SU-DHL-6 (cell line): Measurements from ENCODE around the gene HBE1.

Experiments
- H2AFZ ChIP-seq: fragments of 200-600 bp; sonication (generic); 2 replicates; pipeline ENCODE4 v1.6.1; 2014; ENCODE audit warnings: low read depth, mild to moderate bottlenecking, moderate library complexity, mixed read lengths, antibody characterized with exemption, low read length; ENCODE audit not compliant: severe bottlenecking
- H3F3A ChIP-seq: fragments of 200-600 bp; shearing (Covaris generic); 2 replicates; pipeline ENCODE4 v1.6.0; 2016; ENCODE audit warnings: antibody characterized with exemption, mild to moderate bottlenecking; ENCODE audit not compliant: insufficient read depth
- H3K27ac ChIP-seq: fragments of 200-600 bp; sonication (generic); 2 replicates; pipeline ENCODE4 v1.5.1; 2016; ENCODE audit warnings: low read depth, mild to moderate bottlenecking, low read length, moderate library complexity, mixed read lengths
- H3K27me3 ChIP-seq: fragments of 200-600 bp; sonication (generic), shearing (Covaris generic); 2 replicates; pipeline ENCODE4 v1.6.0; 2014; ENCODE audit warnings: mild to moderate bottlenecking, low read length
- H3K36me3 ChIP-seq: fragments of 200-600 bp; sonication (generic); 2 replicates; pipeline ENCODE4 v1.6.1; 2014; ENCODE audit warnings: mild to moderate bottlenecking, low read length, mixed read lengths
- H3K4me2 ChIP-seq: fragments of 300-600, 200-600 bp; shearing (Covaris generic), sonication (generic); 2 replicates; pipeline ENCODE4 v1.6.0; 2014; ENCODE audit warnings: low read length, low read depth, mild to moderate bottlenecking; ENCODE audit not compliant: poor library complexity, severe bottlenecking
- H3K4me3 ChIP-seq: fragments of 200-600 bp; sonication (generic); 2 replicates; pipeline ENCODE4 v1.5.1; 2014; ENCODE audit warnings: antibody characterized with exemption, low read length, mild to moderate bottlenecking, mixed read lengths; ENCODE audit not compliant: insufficient read depth, poor library complexity, severe bottlenecking
- H3K79me2 ChIP-seq: fragments of 200-600 bp; sonication (generic); 2 replicates; pipeline ENCODE4 v1.6.1; 2014; ENCODE audit warnings: mild to moderate bottlenecking, low read length, moderate library complexity; ENCODE audit not compliant: insufficient read depth
- H3K9ac ChIP-seq: fragments of 200-600 bp; sonication (generic); 2 replicates; pipeline ENCODE4 v1.7.0; 2014; ENCODE audit warnings: mild to moderate bottlenecking, low read length
- H3K9me2 ChIP-seq: fragments of 200-600 bp; sonication (generic); replicated peaks from 2 replicates; pipeline ENCODE4 v1.6.1; 2014; ENCODE audit warnings: low read length; ENCODE audit not compliant: insufficient read depth
- H3K9me3 ChIP-seq: fragments of 200-600 bp; sonication (generic); 2 replicates; pipeline ENCODE4 v1.6.1; 2014; ENCODE audit warnings: low read length, mixed read lengths; ENCODE audit not compliant: insufficient read depth
- H4K20me1 ChIP-seq: fragments of 200-600 bp; sonication (generic); 2 replicates; pipeline ENCODE4 v1.6.1; 2014; ENCODE audit warnings: low read depth, mild to moderate bottlenecking, antibody characterized with exemption, low read length, moderate library complexity, mixed read lengths
- CTCF ChIP-seq: fragments of 200-600 bp; sonication (generic); IDR thresholded peaks from one replicate; pipeline ENCODE4 v1.5.1; 2017; ENCODE audit warnings: antibody characterized with exemption, mild to moderate bottlenecking, low read length, moderate library complexity; ENCODE audit not compliant: insufficient read depth, poor library complexity, severe bottlenecking
- EZH2phosphoT487 ChIP-seq: fragments of 200-600 bp; sonication (generic), shearing (Covaris generic); conservative IDR thresholded peaks from 2 replicates; pipeline ENCODE4 v1.6.1; 2018; ENCODE audit warnings: mild to moderate bottlenecking, antibody characterized with exemption, low read length, moderate library complexity, mixed read lengths

Gene HBE1

GRCh38 chr11:5243816-5244180 is 25.9 kb downstream of the HBE1 start:
- Histone ChIP-seq H3K27me3 (no peaks in the 10 kb centered on the region), H3F3A (no peaks in the 10 kb centered on the region), H3K9me2 (no peaks in the 10 kb centered on the region), H3K9ac (no peak overlapping the region), H2AFZ (no peak overlapping the region), H3K4me2 (no peak overlapping the region), H4K20me1 (no peaks in the 10 kb centered on the region), H3K36me3 (no peaks in the 10 kb centered on the region), H3K79me2 (no peaks in the 10 kb centered on the region), H3K27ac (no peak overlapping the region), H3K4me3 (no peak overlapping the region), H3K9me3 (no peaks in the 10 kb centered on the region)
- TF ChIP-seq EZH2phosphoT487 (no peak), CTCF (no peak)

- no peaks in the 10 kb centered on the region for H3K36me3 ChIP-seq
- H3K79me2 ChIP-seq = no peaks in the 10 kb centered on the region
- no peaks in the 10 kb centered on the region for H3K9me2 ChIP-seq
- no peak overlapping the region for H3K27ac ChIP-seq
- H3K9me3 ChIP-seq = no peaks in the 10 kb centered on the region
- no peak overlapping the region for H2AFZ ChIP-seq
- no peaks in the 10 kb centered on the region for H4K20me1 ChIP-seq
- H3K9ac ChIP-seq = no peak overlapping the region
- no peak for TF ChIP-seq CTCF
- no peak for TF ChIP-seq EZH2phosphoT487
- H3F3A ChIP-seq = no peaks in the 10 kb centered on the region
- no peak overlapping the region for H3K4me2 ChIP-seq
- H3K4me3 ChIP-seq = no peak overlapping the region
- no peaks in the 10 kb centered on the region for H3K27me3 ChIP-seq
Measured at GRCh38 chr11:5242933-5243815, 26.6 kb downstream of the HBE1 start.

- Histone ChIP-seq H3K79me2 (no peaks in the 10 kb centered on the region), H3K9me2 (no peaks in the 10 kb centered on the region), H3K9me3 (no peaks in the 10 kb centered on the region), H2AFZ (no peak overlapping the region), H3K36me3 (no peaks in the 10 kb centered on the region), H3K4me3 (no peak overlapping the region), H3K9ac (no peak overlapping the region), H3K27ac (no peak overlapping the region), H3K27me3 (no peaks in the 10 kb centered on the region), H4K20me1 (no peaks in the 10 kb centered on the region), H3K4me2 (no peak overlapping the region), H3F3A (no peaks in the 10 kb centered on the region)
- no peak for TF ChIP-seq EZH2phosphoT487
- no peak for TF ChIP-seq CTCF
Measured at GRCh38 chr11:5242208-5242607, 27.5 kb downstream of the HBE1 start.
